ENCODE data around the gene FARS2.

GRCh38 chr6:5323979-5324378, 62.7 kb downstream of the FARS2 start:
- TF ChIP-seq ARNT (IDR thresholded peaks at IDR 0.05) (no peak), FOXA1 (IDR thresholded peaks at IDR 0.05) (no peak), FOXK2 (IDR thresholded peaks at IDR 0.05) (no peak), SUZ12 (IDR thresholded peaks at IDR 0.05) (no peak), BHLHE40 (IDR thresholded peaks at IDR 0.05; ENCODE audit: borderline replicate concordance) (no peak), SP1 (IDR thresholded peaks at IDR 0.05) (no peak), ELF4 (IDR thresholded peaks at IDR 0.05) (no peak), NFRKB (IDR thresholded peaks at IDR 0.05) (no peak), TARDBP (IDR thresholded peaks at IDR 0.05) (no peak), ZNF384 (IDR thresholded peaks at IDR 0.05) (no peak), L3MBTL2 (conservative IDR thresholded peaks at IDR 0.05) (no peak)
